Bronchial epithelial cell (primary cell): Measurements from ENCODE around the gene CLDN6. TPM values are rescaled to one million over a fixed set of nuclear protein-coding genes. Genes with fewer than 3 reads are reported as not detected.

Source experiments
- DNase-seq: peaks from one replicate; pipeline ENCODE4 v3.0.0-alpha.2; 2010; ENCODE audit warnings: low read depth
- FAIRE-seq: peaks from 2 replicates; lab custom pipeline; 2011; peaks lifted over from hg19 to GRCh38; lab: Jason Lieb, UNC
- H3K27me3 ChIP-seq: 2 replicates; pipeline ENCODE4 v1.5.1; 2011; ENCODE audit warnings: low read length; ENCODE audit not compliant: control insufficient read depth, insufficient read depth
- H3K36me3 ChIP-seq: 2 replicates; pipeline ENCODE4 v1.5.1; 2011; ENCODE audit warnings: low read length; ENCODE audit not compliant: control insufficient read depth, insufficient read depth
- H3K4me3 ChIP-seq: 2 replicates; pipeline ENCODE4 v1.5.1; 2011; ENCODE audit warnings: mild to moderate bottlenecking, low read depth, low read length, control low read depth
- CTCF ChIP-seq: IDR thresholded peaks from 2 replicates; pipeline ENCODE4 v1.5.1; 2011; ENCODE audit warnings: mild to moderate bottlenecking, moderate library complexity, low read length, control low read depth, inconsistent platforms; ENCODE audit not compliant: insufficient read depth, severe bottlenecking
- total RNA-seq: library from RNA; depleted of rRNA; stranded (reverse); fragments of >200 nt; gene quantifications from 2 replicates; pipeline ENCODE4 v1.2.1, GENCODE V29; 2014

CLDN6 gene
- total RNA-seq, 1 donor from 2014 or later = not detected

- DNase-seq (no peak), FAIRE-seq (no peak)
- Histone ChIP-seq H3K36me3 (no peaks in the 10 kb centered on the region), H3K27me3 (peaks cover 10% of the 10 kb centered on the region), H3K4me3 (peak overlapping the region; percentile 39)
- TF ChIP-seq CTCF = no peak
These were observed 28.8 kb upstream of the CLDN6 start for GRCh38 chr16:3046641-3047386.

- TF ChIP-seq CTCF = no peak
- DNase-seq (no peak), FAIRE-seq (no peak)
- H3K27me3 ChIP-seq = peaks cover 10% of the 10 kb centered on the region
- H3K4me3 ChIP-seq = peak within 1 kb of the TSS; percentile 39
- no peaks in the 10 kb centered on the region for H3K36me3 ChIP-seq
These were observed 28.0 kb upstream of the CLDN6 start, which contains the start of gene MMP25 for GRCh38 chr16:3045758-3046640. TSS of gene MMP25 (plus strand) at chr16:3046561. CDS start at chr16:3046918, 357 bp downstream.

- no peak for FAIRE-seq
- H3K27me3 ChIP-seq = peaks cover 10% of the 10 kb centered on the region
- TF ChIP-seq CTCF = no peak
- DNase-seq = no peak
- H3K36me3 ChIP-seq = no peaks in the 10 kb centered on the region
- H3K4me3 ChIP-seq = no peak overlapping the region
These were observed 26.7 kb upstream of the CLDN6 start for GRCh38 chr16:3044708-3045107.

- no peaks in the 10 kb centered on the region for H3K36me3 ChIP-seq
- peaks cover 12% of the 10 kb centered on the region for H3K27me3 ChIP-seq
- DNase-seq = no peak
- H3K4me3 ChIP-seq = no peak overlapping the region
- no peak for TF ChIP-seq CTCF
- FAIRE-seq = no peak
These were observed 24.4 kb upstream of the CLDN6 start for GRCh38 chr16:3042376-3042775.

GRCh38 chr16:3038896-3039295 is 20.9 kb upstream of the CLDN6 start:
- Histone ChIP-seq H3K4me3 (no peak overlapping the region), H3K36me3 (peaks cover 1% of the 10 kb centered on the region), H3K27me3 (peaks cover 13% of the 10 kb centered on the region)
- no peak for TF ChIP-seq CTCF
- DNase-seq = no peak
- FAIRE-seq = no peak
